Jurkat, Clone E6-1 (cell line): ENCODE results near the gene C4orf36.

Experiments
- DNase-seq: peaks from one replicate; pipeline ENCODE4 v3.0.0-alpha.2; 2011; ENCODE audit warnings: low read depth, low spot score
- H3K4me3 ChIP-seq: 2 replicates; pipeline ENCODE4 v1.5.1; 2011; ENCODE audit warnings: mild to moderate bottlenecking, low read length, control low read depth, moderate library complexity

The C4orf36 gene

DNA sequence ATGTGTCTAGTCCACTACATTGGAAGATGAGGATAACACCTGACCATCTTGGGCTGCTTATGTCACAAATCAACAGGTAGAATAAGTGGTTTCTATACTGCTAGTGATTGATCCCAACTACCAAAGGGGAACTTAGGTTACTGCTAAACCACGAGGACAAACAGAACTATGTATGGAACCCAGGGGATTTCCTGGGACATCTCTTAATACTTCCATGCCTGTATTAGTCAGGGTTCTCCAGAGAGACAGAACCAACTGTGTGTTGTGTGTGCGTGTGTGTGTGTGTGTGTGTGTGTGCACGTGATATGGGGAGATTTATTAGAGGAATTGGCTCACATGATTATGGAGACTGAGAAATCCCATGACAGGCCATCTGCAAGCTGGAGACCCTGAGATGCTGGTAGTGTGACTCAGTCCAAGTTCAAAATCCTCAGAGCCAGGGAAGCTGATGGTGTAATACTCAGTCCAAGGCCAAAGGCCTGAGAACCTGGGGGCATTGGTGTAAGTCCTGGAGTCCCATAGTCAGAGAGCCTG, 26.4 kb upstream of the C4orf36 start:
- DNase-seq, result no peak
- H3K4me3 ChIP-seq, result no peak overlapping the region

DNA sequence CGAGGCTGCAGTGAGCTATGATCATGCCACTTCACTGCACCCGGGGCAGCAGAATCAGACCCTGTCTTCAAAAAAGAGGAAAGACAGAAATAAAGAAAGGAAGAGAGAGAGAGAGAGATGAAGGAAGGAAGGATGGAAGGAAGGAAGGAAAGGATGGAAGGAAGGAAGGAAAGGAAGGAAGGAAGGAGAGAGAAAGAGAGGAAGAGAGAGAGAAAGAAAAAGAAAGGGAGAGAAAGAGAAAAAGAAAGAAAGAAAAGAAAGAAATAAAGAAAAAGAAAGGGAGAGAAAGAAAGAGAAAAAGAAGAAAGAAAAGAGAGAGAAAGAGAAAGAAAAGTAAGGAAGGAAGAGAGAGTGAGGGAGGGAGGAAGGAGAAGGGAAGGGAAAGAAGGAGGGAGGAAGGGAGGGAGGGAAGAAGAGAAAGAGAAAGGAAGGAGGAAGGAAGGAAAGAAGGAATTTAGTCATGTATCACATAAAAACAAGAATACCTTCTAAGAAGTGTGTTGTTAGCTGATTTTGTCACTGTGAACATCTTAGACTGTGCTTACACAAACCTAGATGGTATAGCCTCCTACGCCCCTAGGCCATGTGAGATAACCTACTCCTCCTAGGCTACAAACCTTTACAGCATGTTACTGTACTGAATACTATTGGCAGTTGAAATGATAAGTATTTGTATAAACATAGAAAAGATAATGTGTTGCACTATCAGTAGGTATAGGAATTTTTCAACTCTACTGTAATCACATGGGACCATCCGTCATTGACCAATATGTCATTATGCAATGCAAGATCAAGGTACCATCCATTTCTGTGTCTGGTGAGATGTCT, 25.2 kb upstream of the C4orf36 start:
- DNase-seq, result no peak
- H3K4me3 ChIP-seq, result no peak overlapping the region

DNA sequence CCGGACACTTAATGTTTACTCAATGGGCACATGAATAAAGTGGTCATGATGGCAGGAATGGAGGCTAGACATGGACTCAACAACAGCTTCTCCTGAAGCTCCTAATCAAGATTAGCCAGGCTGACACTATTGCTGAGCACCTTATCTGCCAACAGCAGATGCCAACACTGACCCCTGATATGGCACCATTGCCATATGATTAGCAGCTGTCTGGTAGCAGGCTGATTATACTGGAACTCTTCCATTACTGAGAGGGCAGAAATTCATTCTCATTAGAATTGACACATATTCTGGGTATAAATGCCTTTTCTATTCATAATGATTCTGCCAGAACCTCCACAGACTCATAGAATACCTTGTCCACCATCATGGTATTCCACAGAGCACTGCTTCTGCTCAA, 24.2 kb upstream of the C4orf36 start:
- H3K4me3 ChIP-seq, result no peak overlapping the region
- DNase-seq, result no peak

DNA sequence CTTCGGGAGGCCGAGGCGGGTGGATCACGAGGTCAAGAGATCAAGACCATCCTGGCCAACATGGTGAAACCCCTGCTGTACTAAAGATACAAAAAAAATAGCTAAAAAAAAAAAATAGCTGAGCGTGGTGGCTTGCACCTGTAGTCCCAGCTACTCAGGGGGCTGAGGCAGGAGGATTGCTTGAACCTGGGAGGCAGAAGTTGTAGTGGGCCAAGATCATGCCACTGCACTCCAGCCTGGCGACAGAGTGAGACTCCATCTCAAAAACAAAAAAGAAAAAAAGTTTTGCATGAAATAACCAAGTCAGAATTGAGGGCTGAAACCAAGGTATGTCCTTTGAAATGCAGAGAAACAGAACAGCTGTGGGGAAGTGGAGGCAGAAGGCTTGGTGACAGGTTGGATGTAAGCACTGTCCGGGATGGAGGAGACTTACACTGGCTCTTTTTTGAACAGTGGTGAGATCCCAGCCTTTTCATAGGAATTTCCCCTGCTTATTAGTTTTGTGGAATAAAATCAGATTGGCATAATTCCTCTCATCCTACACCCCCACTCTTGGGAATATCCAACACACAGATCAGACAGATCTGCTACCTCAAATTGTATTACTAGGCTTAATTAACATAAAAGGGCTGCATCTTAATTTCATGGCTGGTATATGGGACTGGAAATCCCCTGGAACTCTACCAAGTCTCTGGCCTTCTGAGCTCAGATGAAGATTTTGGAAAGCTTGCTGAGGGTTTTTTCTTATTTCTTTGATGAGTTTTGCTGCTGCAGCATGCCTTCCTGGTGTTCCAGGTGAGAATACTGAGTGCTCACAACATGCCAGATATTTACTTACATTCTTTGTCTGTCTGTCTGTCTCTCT, 18.8 kb upstream of the C4orf36 start:
- DNase-seq, result no peak

DNA sequence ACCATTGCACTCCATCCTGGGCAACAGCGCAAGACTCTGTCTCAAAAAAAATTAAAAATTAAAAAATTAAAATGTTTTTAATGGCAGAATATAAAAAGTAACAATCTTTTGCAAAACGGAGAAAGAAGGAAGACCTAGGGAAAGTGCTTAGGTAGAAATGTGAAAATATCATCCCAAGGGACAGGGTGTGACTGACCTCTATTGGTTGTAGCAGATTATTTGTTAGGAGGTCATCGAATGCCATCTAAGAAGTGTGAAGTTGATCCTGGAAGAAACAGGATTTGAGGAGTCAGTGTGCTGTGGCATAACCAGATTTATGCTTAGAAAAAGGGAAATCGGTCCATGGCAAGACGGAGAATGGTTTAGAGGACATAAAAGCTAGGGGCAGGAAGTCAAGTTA, 18.1 kb upstream of the C4orf36 start:
- H3K4me3 ChIP-seq, result no peak overlapping the region
- DNase-seq, result no peak

More for the DNA sequence above, 18.8 kb upstream of the C4orf36 start:
- no peak overlapping the region for H3K4me3 ChIP-seq

DNA sequence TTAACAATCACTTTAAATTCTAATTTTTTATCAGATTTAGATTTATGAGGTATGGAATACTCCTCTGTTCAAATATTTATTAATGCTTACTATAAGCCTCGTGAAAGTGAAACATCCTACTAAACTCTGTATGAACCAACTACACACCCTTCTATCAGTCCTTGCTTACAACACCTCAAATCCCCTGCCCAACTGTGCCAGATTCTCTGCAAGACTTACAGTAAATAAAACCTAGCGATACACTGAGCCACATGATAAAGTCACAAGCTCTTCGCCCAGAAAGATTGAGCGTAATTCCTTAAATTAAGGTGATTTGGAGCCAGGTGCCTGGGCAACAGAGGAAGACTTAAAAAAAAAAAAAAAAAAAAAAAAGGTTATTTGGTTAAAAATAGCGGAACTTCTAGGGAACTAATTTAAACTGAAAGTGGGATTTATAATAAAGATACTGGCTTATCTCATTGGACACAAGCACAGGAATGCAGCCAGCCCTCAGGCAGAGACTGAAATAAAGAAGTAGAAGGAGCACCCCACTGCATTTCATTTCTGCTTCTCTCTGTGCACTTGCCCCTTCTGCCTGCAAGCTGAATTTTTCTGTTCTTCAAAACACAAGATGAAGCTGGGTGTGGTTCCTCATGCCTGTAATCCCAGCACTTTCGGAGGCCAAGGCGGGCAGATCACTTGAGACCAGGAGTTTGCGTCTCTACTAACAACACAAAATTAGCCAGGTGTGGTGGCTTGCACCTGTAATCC, 17.5 kb upstream of the C4orf36 start:
- no peak overlapping the region for H3K4me3 ChIP-seq
- DNase-seq, result no peak

DNA sequence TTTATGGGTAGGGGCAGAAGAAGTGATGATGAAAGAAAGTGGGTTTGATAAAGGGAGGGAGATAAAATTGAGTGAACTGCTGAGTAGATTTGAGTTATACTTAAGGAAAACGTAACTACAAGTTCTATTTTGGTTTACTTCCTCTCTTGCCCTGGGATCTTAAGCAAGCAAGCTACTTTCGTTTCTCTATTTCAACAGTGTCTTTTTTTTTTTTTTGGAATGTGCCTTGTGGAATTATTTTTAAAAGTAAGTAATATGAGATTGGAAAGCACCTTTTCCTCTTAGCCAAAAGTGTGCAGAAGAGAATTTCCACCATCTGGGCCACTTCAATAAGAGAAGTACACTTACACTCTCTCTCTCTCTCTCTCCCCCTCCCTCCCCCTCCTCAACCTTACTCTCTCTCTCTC, 16.0 kb upstream of the C4orf36 start:
- no peak for DNase-seq
- no peak overlapping the region for H3K4me3 ChIP-seq

DNA sequence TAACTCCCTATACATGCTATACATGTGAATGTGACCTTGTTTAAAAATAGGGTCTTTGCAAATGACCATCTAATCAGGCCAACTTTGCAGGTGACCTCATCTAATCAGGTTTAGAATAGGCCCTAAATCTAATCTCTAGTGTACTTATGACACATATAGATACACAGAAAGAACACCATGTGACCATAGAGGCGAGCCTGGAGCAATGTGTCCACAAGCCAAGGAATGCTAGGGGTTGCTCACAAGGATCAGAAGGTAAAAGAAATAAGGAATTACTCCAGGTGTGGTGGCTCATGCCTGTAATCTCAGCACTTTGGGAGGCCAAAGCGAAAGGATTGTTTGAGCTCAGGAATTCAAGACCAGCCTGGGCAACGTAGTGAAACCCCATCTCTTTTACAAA, 9.6 kb upstream of the C4orf36 start:
- no peak overlapping the region for H3K4me3 ChIP-seq
- no peak for DNase-seq

DNA sequence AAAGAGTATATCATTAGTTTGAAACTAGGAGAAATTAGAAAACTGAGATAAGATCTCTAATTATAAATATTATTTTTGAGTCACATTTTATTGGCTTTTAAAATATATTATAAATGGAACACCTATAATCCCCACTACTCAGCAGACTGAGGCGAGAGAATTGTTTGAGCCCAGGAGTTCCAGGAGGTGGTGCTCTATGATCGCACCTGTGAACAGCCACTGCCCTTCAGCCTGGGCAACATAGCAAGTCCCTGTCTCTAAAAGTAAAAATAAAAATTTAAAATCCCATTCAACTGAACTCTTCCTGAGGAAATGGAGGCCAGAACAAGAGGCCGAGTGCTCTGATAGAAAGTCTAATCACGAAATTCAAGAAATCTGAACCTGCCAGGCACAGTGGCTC, 6.3 kb upstream of the C4orf36 start:
- no peak for DNase-seq
- no peak overlapping the region for H3K4me3 ChIP-seq

DNA sequence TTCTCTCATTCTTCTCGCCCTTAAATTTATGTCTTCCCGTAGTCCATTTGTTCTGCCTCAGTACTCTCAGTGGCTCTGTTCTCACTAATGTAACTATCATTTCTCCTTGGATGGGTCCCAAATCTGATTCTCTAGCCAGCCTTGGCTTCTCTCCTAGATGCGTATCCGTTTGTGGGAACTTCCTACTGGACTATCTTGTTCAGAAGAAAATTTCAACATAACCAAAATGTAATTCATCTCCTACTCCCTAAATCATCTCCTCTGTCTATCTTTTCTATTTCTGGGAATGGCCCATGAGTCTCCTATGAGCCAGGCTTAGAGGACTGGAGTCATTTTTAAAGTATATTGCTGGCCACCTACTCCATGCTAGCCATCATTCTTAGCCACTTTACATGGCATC, 4.4 kb upstream of the C4orf36 start:
- DNase-seq, result no peak
- no peak overlapping the region for H3K4me3 ChIP-seq

DNA sequence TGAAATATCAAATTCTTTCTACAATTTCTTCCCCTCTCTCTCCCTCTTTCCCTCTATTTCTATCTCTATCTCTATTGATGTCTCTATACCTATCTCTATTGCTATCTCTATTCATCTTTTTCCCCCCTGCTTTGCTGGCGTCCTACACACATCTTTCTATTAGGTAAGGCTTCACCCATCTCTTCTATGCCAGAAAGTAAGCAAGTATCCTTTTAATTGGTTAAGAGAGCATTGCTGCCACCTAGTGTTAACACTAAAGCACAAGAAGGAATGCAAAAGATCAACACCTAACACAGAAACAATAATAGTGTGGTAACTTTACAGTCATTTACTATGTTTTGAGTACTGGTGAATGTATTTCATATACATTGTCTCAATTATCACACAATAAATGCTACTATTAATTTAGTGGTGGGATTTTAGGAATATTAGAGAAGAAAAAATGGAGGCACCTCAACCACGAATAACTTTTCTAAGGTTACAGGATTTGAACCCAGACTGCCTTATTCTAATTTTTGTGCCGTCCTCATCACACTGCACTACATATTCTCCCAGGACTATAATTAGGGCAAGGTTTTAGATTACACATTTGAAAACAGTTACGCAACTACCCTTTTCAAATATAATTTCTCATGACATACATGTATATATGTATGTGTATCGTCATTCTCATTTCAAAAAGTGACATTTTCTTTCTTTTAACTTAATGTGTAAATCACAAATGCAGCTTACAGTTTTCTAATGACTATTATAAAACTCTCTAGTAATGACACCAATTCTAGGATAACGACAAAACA, 3.7 kb upstream of the C4orf36 start:
- H3K4me3 ChIP-seq, result no peak overlapping the region
- peak; percentile 42 for DNase-seq

DNA sequence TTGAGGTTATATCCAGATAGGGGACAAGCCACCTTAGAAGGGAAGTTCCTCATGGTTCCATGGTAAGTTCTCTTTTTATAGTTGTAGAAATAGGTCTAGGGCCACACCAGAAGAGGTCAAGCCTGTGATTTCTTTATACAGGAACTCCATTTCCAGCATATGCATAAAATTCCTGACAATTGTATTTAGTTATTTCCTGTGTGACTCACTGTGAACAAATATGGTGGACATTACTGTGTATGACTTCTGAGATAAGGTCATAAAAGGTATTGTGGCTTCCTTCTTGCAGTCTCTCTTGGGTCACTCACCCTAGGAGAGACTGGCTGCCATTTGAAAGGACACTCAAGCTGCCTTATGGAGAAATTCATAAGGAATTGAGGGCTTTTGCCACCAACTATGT, 2.2 kb upstream of the C4orf36 start:
- DNase-seq, result no peak
- H3K4me3 ChIP-seq, result no peak overlapping the region

DNA sequence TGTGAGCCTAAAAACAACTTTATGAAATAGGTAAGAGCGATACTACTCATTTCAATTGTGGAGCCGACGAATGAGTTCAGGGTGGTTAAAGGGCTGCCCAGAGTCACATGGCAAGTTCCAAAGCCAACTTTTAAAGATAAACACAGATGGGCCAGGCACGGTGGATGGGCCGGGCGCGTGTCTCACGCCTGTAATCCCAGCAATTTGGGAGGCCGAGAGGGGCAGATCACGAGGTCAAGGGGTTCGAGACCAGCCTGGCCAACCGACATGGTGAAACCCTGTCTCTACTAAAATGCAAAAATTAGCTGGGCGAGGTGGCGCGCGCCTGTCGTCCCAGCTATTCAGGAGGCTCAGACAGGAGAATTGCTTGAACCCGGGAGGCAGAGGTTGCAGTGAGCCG, 914 bp upstream of the C4orf36 start:
- no peak for DNase-seq
- H3K4me3 ChIP-seq, result no peak overlapping the region

DNA sequence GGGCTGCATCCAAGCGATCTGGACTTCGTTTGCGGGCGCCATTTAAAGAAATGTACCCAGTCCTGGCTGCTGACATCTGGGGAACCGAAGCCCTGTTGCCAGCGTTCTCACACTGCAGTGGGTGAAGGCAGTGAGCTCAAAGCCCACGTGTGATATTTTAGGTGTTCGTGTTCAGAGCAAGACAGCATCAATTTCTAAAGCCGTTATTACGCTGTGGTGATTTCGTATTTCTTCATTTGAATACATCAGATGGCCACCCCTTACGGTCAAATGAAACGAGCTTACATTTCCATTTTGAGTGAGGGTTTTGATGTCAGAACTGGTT, 376 bp upstream of the C4orf36 start:
- no peak for DNase-seq
- H3K4me3 ChIP-seq, result peak overlapping the region; percentile 45

DNA sequence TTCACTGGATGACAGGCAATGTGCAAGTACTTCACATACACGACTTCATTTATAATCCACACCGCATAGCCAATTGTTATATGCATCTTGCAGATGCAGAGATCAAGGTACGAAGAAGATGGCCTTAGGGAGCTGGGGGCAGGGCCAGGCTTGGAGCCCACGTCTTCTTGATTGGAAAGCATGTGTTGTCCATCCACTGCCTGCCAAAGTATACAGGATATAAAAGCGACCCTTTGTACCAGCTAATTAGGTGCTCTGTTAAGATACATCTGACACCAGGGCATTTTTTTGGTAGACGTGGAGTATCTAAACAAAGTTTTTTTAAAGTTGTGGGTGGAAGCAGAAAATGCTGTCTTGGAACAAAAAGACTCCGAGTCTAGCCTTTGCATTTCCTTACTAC, 1.4 kb downstream of the C4orf36 start:
- no peak overlapping the region for H3K4me3 ChIP-seq
- DNase-seq, result no peak

DNA sequence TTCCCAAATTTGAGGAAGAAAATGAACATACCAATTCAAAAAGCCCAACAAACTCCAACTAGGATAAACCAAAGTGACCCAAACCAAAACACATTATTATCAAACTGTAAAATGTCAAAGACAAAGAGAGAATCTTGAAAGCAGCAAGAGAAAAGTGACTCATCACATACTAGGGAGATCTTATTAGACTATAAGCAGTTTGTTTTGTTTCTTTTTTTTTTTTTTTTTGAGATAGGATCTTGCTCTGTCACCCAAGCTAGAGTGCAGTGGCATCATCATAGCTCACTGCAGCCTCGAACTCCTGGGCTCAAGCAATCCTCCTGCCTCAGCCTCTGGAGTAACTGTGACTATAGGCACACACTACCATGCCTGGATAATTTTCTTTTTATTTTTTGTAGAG, 12.6 kb downstream of the C4orf36 start:
- H3K4me3 ChIP-seq, result no peak overlapping the region
- DNase-seq, result no peak

DNA sequence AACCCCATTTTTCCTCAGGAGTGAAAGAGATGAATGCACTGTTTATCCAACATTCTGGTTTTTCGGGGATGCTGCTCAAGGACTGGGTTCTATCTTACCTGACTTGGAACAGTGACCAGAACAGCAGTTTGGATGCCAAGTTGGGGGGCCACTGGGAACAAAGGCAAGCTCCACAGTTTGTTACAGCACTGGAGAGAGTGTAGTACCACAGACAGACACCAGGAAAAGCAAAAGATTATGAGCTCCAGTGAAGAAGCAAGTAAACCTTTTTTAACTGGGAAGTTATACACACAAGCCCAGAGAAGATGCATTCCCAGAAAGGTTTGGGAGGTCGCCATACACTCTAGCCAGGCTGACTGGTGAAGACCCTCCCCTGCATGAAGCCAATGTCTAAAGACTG, 13.6 kb downstream of the C4orf36 start:
- no peak for DNase-seq
- H3K4me3 ChIP-seq, result no peak overlapping the region

DNA sequence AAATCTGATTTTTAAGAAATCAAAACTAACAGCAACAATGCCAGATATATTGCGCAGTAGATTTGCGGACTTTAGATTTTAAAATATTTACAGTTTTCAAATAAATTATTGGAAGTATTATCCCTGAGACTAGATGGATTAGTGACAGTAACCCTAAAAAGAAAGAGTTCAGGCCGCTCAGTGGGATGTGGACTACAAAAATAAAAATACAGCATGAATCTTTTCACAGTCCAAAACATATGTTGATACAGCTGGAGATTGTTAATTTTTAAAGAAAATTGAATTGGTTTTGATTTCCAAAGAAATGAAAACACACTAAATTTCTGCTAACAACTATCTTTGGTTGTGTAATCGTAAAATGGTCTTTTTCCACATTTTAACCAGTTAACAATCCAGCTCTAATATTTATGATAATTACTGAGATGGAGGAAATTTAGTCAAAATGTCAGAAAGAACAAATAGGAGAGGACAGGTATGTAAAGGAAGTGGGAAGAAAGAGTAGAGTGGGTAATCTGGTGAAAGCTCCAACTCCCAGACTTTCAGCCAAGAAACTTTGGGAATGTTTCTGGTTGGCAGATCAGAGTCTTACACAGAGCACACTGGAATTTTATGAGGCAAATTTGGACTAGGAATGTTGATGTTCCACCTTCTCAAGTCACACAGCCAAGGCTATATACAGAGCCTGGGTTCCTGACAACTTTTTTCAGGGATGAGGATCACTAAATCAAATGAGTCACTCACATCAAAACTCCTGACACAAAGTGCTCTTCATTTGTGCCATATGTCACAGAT, 15.1 kb downstream of the C4orf36 start:
- no peak overlapping the region for H3K4me3 ChIP-seq
- DNase-seq, result no peak
